ENCODE data around the gene ELOVL7.

DNA sequence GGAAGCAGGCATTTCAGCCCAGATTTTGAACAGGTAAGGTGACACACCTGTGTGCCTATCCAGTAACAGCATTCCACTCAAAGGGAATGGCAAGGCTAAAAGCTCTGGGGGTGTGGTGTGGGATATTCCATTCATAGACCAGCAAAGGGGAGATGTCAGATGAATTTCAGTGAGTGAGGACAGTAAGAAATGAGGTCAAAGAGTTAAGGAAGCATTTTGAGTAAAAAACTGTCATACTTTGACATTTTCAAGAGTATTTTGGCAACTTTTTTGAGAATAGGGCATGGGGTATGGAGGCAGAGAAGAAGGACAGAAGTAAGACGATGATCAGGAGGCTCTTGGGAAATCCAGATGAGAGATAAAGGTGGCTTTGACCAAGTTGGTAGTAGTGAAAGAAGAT is 2.2 kb upstream of the ELOVL7 start:
- TF ChIP-seq CTCF (IDR thresholded peaks at IDR 0.05): no peak
- no peak for TF ChIP-seq SIN3A (IDR thresholded peaks at IDR 0.05; ENCODE audit: borderline replicate concordance, insufficient read depth, low read depth, low read length)
- TF ChIP-seq POLR2AphosphoS5 (IDR thresholded peaks at IDR 0.05; ENCODE audit: low read depth, low read length): no peak
- TF ChIP-seq REST (IDR thresholded peaks at IDR 0.05; ENCODE audit: insufficient read depth in 1 of 2, low read depth in 2 of 2, low read length in 1 of 2): no peak
- no peak for TF ChIP-seq TCF7L2 (IDR thresholded peaks at IDR 0.05; ENCODE audit: low read depth, low read length)
